Measurements from ENCODE around the gene RAP2A. TPM values are rescaled to one million over a fixed set of nuclear protein-coding genes. Genes with fewer than 3 reads are reported as not detected.

Gene RAP2A
- total RNA-seq, 6 experiments from 2014 or later = 7.4 to 16.5 (median 8.8) TPM

DNA sequence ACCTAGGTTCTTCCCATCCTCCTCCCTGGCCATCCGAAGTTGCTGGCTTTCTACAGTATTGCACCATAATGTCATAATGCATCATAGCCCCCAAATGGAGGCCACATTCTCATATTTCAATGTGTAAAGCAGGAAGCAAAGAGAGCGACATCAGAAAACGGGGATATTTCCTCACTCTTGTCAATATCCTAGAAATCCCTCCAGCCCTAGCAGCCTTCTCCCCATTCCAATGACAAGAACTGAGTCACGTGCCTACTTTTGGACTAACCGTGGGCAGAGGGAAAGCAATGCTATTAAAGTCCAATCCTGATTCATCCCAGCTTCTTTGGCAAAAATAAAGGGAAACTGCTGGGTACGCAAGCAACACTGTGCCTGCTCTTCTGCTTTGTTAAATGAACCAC, 4.3 kb upstream of the RAP2A start:
- H3K27ac ChIP-seq = no peak overlapping the region
- no peak for ATAC-seq
- no peak overlapping the region for H3K4me3 ChIP-seq

DNA sequence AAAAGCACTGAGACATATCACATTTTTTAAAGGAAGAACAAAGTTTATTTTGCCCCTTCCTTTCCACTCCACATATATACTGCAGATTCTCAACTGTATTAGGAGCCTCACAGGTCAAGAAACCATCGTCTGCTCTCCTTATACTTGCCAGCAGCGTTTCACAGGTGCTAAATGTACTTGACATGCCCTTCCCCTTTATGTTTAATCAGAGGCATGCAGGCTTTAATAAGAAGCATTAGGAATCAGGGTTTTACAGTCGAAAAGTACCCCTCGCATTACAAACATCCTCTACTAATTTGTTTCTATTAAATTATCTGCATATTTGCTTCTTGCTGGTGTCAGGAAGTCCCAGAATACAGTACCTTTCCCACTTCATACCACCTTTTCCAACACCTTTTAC, 3.7 kb upstream of the RAP2A start:
- Histone ChIP-seq H3K4me1 (peaks cover 0 to 11% (median 1%) of the 10 kb centered on the region in 4 donors), H3K4me3 (no peak overlapping the region), H3K27me3 (no peaks in the 10 kb centered on the region), H3K27ac (no peak overlapping the region), H3K9me3 (no peaks in the 10 kb centered on the region), H3K36me3 (no peaks in the 10 kb centered on the region)
- ATAC-seq (no peak), DNase-seq (no peak)
- 83% methylated on average over 4 of the region's 4 CpGs for WGBS (ENCODE audit: insufficient coverage, low coverage, low lambda C conversion rate, missing lambda C conversion rate)
- intact Hi-C loops (cut with DNase I) = no loop called here
- TF ChIP-seq, protein P1, sequence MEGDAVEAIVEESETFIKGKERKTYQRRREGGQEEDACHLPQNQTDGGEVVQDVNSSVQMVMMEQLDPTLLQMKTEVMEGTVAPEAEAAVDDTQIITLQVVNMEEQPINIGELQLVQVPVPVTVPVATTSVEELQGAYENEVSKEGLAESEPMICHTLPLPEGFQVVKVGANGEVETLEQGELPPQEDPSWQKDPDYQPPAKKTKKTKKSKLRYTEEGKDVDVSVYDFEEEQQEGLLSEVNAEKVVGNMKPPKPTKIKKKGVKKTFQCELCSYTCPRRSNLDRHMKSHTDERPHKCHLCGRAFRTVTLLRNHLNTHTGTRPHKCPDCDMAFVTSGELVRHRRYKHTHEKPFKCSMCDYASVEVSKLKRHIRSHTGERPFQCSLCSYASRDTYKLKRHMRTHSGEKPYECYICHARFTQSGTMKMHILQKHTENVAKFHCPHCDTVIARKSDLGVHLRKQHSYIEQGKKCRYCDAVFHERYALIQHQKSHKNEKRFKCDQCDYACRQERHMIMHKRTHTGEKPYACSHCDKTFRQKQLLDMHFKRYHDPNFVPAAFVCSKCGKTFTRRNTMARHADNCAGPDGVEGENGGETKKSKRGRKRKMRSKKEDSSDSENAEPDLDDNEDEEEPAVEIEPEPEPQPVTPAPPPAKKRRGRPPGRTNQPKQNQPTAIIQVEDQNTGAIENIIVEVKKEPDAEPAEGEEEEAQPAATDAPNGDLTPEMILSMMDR (IDR thresholded peaks at IDR 0.05) = no peak
- no peak for TF ChIP-seq POLR2A (IDR thresholded peaks at IDR 0.05)

More for the DNA sequence above, 4.3 kb upstream of the RAP2A start:
- Histone ChIP-seq H3K9me3 (no peaks in the 10 kb centered on the region), H3K4me1 (peaks cover 0 to 6% (median 1%) of the 10 kb centered on the region in 4 donors), H3K27me3 (no peaks in the 10 kb centered on the region), H3K36me3 (no peaks in the 10 kb centered on the region)
- DNase-seq = no peak
- intact Hi-C loops (cut with DNase I) = no loop called here
- TF ChIP-seq, protein P1 (IDR thresholded peaks at IDR 0.05) = no peak
- no peak for TF ChIP-seq POLR2A (IDR thresholded peaks at IDR 0.05)
- 70% methylated on average over 6 of the region's 6 CpGs for WGBS (ENCODE audit: insufficient coverage, low coverage, low lambda C conversion rate, missing lambda C conversion rate)

DNA sequence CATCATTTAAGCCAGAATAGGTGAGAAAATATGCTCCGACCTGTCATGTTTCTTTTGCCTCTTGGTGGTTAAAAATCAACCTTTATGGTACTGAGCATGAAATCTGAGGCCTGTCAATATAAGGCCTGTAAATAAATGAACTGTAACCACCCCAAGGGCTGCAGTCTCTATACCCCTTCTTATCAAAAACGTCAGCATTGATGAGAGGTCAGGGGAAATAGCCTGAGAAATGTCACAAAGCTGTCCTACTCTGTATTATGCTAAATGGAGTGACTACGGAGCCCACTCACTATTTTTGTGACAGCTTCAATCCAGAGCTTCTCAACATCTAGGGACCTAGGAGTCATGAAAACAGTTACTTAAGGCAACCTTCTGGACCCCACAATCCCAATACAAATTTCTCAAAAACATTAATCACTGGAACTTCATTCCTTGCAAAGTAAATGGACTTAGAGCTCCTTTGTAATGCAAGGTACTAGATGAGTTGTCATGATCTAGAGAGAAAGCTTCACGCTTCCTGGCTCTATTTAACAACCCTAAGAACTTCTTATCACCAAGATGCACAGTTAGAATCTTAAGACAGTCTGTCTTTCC, 2.7 kb upstream of the RAP2A start:
- H3K27me3 ChIP-seq = no peaks in the 10 kb centered on the region
- intact Hi-C loops (cut with DNase I) = no loop called here
- no peak overlapping the region for H3K27ac ChIP-seq
- WGBS (ENCODE audit: insufficient coverage, low coverage, low lambda C conversion rate, missing lambda C conversion rate) = 84% methylated on average over 4 of the region's 4 CpGs
- H3K4me3 ChIP-seq = no peak overlapping the region
- ATAC-seq = no peak
- TF ChIP-seq, protein P1 (IDR thresholded peaks at IDR 0.05) = no peak
- TF ChIP-seq POLR2A (IDR thresholded peaks at IDR 0.05) = no peak
- DNase-seq = no peak
- no peaks in the 10 kb centered on the region for H3K36me3 ChIP-seq
- H3K4me1 ChIP-seq = peaks cover 0 to 12% (median 1%) of the 10 kb centered on the region in 4 donors
- H3K9me3 ChIP-seq = no peaks in the 10 kb centered on the region

DNA sequence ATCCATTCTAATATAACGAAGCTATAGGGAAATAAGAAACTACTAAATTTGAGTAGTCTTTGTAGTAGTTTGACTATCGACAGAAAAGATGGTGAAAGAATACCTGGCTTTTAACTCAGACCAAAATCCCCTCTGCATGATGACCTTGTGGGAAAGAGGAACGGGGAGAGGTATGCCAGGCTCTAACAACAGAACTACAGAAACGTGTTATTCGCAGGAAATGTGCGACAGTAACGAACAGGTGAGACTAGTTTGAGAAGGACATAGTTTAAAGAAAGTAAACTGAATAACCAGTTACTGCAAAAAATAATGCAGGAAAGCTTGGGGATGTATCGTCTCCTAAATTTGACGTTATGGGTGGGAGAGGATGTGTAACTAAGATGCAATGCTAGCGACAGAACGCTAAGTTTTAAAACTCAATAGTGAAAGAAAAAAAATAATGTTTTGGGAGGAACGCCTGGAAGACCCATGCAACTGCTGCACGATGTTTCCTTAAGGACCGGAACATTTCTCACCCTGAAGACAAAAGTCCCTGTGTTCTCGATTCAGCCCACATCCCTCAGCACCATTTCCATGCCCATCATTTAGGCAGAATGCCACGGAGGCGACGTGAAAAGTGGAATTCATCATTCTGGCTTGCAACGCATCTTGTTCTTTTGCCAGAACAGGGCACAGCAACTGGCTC, 1.6 kb upstream of the RAP2A start:
- intact Hi-C loops (cut with DNase I) = no loop called here
- H3K4me3 ChIP-seq = peak overlapping the region; percentile 59 to 88 (median 62)
- peak overlapping the region in 2 of 3 donors; percentile 49 to 89 for H3K27ac ChIP-seq
- H3K4me1 ChIP-seq = peaks cover 0 to 12% (median 1%) of the 10 kb centered on the region in 4 donors
- peak; percentile 27 for TF ChIP-seq POLR2A (IDR thresholded peaks at IDR 0.05)
- TF ChIP-seq, protein P1 (IDR thresholded peaks at IDR 0.05) = no peak
- H3K27me3 ChIP-seq = no peaks in the 10 kb centered on the region
- DNase-seq (no peak), ATAC-seq (no peak)
- 18% methylated on average over 19 of the region's 19 CpGs for WGBS (ENCODE audit: insufficient coverage, low coverage, low lambda C conversion rate, missing lambda C conversion rate)
- H3K36me3 ChIP-seq = no peaks in the 10 kb centered on the region
- H3K9me3 ChIP-seq = no peaks in the 10 kb centered on the region
